Sigmoid colon (tissue), 4 donors: ENCODE results near the gene NT5C3A.

Experiments
- CTCF ChIP-seq, 4 experiments: fragments of 450-650 bp in 3 of 4; fragments of 200-600 bp in 1 of 4; IDR thresholded peaks; one replicate each; pipeline ENCODE4 v1.5.1; 2016 to 2019; ENCODE audit warnings: antibody characterized with exemption in 4 of 4, mild to moderate bottlenecking in 3 of 4, moderate library complexity in 2 of 4
- POLR2AphosphoS5 ChIP-seq, 4 donors: sonication (generic); formaldehyde crosslinking; IDR thresholded peaks; one replicate each; pipeline ENCODE4 v1.6.1; 2017; ENCODE audit warnings: antibody characterized with exemption in 4 of 4

DNA sequence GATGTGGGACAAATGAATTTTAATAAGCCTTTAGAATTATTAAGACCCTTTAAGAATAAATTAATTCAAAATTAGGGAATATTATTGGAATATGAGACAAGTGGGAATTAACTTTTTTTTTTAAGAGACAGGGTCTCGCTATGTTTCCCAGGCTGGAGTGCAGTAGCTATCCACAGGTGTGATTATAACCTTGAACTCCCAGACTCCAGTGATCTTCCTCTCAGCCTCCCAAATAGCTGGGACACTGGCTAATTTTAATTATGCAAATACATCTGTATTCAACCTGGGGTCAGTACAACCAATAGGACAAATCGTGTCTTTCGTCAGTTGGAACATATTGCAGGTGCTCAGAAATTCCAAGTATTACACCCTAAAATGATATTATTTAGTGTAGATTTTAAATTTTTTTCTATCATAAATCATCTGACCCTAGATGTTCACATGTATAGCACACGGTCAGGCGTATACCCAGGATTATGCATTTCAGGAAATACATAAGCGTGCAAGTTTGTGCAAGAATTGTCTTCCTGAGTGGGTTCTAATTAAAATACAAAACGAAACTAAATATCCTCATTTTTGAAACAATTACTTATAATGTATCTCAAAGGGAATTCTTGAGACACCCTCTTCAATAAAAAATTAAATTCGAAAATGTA lies 1.2 kb downstream of the NT5C3A start:
- TF ChIP-seq POLR2AphosphoS5 (IDR thresholded peaks at IDR 0.05) (no peak), CTCF (IDR thresholded peaks at IDR 0.05) (no peak)
